ENCODE measurements around the gene ST3GAL5. TPM values are rescaled to one million over a fixed set of nuclear protein-coding genes. Genes with fewer than 3 reads are reported as not detected.
"Not testable (repeated sequence)": the region's sequence is repeated elsewhere in the genome, so short reads cannot be mapped to it uniquely, and the experiment has no call there.

The ST3GAL5 gene
- total and polyA plus RNA-seq, 5 experiments from 2014 or later: 17.1 to 44.1 (median 23.8) TPM

- ATAC-seq: no peak
- POLR2A ChIA-PET: interaction anchor here (2.2 kb wide), 1 partner anchor 11 kb away, joined by 17 read pairs; the partner anchor contains the start of gene ST3GAL5
- no peak overlapping the region for H3K4me3 Mint-ChIP-seq
Measured at GRCh38 chr2:85901155-85901554, 12.4 kb upstream of the ST3GAL5 start.

GRCh38 chr2:85900366-85900765, 11.6 kb upstream of the ST3GAL5 start:
- Mint-ChIP-seq H3K36me3 (peaks cover 0 to 2% (median 0%) of the 10 kb centered on the region in 3 donors), H3K4me1 (peaks cover 16 to 43% (median 34%) of the 10 kb centered on the region in 4 donors), H3K27ac (peak overlapping the region in 9 of 10 donors; percentile 12 to 88 (median 74)), H3K9me3 (peaks cover 0 to 7% (median 0%) of the 10 kb centered on the region in 9 donors), H3K4me3 (peak overlapping the region in 3 of 10 donors; percentile 2 to 10 (median 7)), H3K27me3 (no peaks in the 10 kb centered on the region)
- ATAC-seq: peak; percentile 66 to 86
- DNase-seq: peak in 2 of 10 donors; percentile 32 to 37
- POLR2A ChIA-PET: interaction anchor here (0.7 to 2.2 kb wide), 2 partner anchors 10 to 133 kb away, joined by 3 to 17 read pairs; partner anchors contain the start of gene ST3GAL5

More at GRCh38 chr2:85901155-85901554, 12.4 kb upstream of the ST3GAL5 start:
- H3K36me3 Mint-ChIP-seq: no peaks in the 10 kb centered on the region
- no peak for DNase-seq
- peak overlapping the region in 2 of 10 donors; percentile 65 to 85 for H3K27ac Mint-ChIP-seq
- peaks cover 16 to 43% (median 34%) of the 10 kb centered on the region in 4 donors for H3K4me1 Mint-ChIP-seq
- H3K27me3 Mint-ChIP-seq: no peaks in the 10 kb centered on the region
- H3K9me3 Mint-ChIP-seq: peaks cover 0 to 7% (median 0%) of the 10 kb centered on the region in 9 donors

- Mint-ChIP-seq H3K4me3 (peak overlapping the region in 1 of 10 donors; percentile 10), H3K4me1 (peaks cover 16 to 46% (median 34%) of the 10 kb centered on the region in 4 donors), H3K27me3 (no peaks in the 10 kb centered on the region), H3K9me3 (peaks cover 0 to 11% (median 2%) of the 10 kb centered on the region in 9 donors), H3K36me3 (peaks cover 0 to 7% (median 4%) of the 10 kb centered on the region in 3 donors), H3K27ac (peak overlapping the region; percentile 12 to 88 (median 70))
- no peak for DNase-seq
- no peak for ATAC-seq
- POLR2A ChIA-PET: interaction anchor here (0.7 to 2.2 kb wide), 2 partner anchors 10 to 133 kb away, joined by 3 to 17 read pairs; partner anchors contain the start of gene ST3GAL5
Measured at GRCh38 chr2:85899849-85900248, 11.1 kb upstream of the ST3GAL5 start.

- no peaks in the 10 kb centered on the region for H3K27me3 Mint-ChIP-seq
- H3K27ac Mint-ChIP-seq: peak overlapping the region; percentile 12 to 88 (median 55)
- peaks cover 0 to 12% (median 2%) of the 10 kb centered on the region in 9 donors for H3K9me3 Mint-ChIP-seq
- peaks cover 0 to 9% (median 5%) of the 10 kb centered on the region in 3 donors for H3K36me3 Mint-ChIP-seq
- no peak for ATAC-seq
- H3K4me1 Mint-ChIP-seq: peaks cover 16 to 47% (median 37%) of the 10 kb centered on the region in 4 donors
- POLR2A ChIA-PET: interaction anchor here (2.2 kb wide), 1 partner anchor 9 kb away, joined by 17 read pairs; the partner anchor contains the start of gene ST3GAL5
- peak overlapping the region in 1 of 10 donors; percentile 3 for H3K4me3 Mint-ChIP-seq
- no peak for DNase-seq
Measured at GRCh38 chr2:85899284-85899683, 10.5 kb upstream of the ST3GAL5 start.

GRCh38 chr2:85898881-85899280, 10.1 kb upstream of the ST3GAL5 start:
- Mint-ChIP-seq H3K4me3 (peak overlapping the region in 2 of 10 donors; percentile 3 to 25), H3K36me3 (peaks cover 0 to 11% (median 7%) of the 10 kb centered on the region in 3 donors), H3K27me3 (no peaks in the 10 kb centered on the region), H3K9me3 (peaks cover 0 to 14% (median 2%) of the 10 kb centered on the region in 9 donors), H3K27ac (peak overlapping the region in 9 of 10 donors; percentile 1 to 85 (median 51)), H3K4me1 (peaks cover 16 to 51% (median 41%) of the 10 kb centered on the region in 4 donors)
- no peak for ATAC-seq
- no peak for DNase-seq
- POLR2A ChIA-PET: interaction anchor here (2.2 kb wide), 1 partner anchor 9 kb away, joined by 17 read pairs; the partner anchor contains the start of gene ST3GAL5

- ATAC-seq: peak in 1 of 2 donors; percentile 25
- H3K27me3 Mint-ChIP-seq, DNase-seq, POLR2A ChIA-PET: not testable (repeated sequence)
- Mint-ChIP-seq H3K9me3 (peaks cover 0 to 14% (median 2%) of the 10 kb centered on the region in 9 donors), H3K27ac (peak overlapping the region in 4 of 10 donors; percentile 2 to 37 (median 24)), H3K36me3 (peaks cover 0 to 11% (median 7%) of the 10 kb centered on the region in 3 donors), H3K4me3 (peak overlapping the region in 1 of 10 donors; percentile 27), H3K4me1 (peaks cover 25 to 64% (median 56%) of the 10 kb centered on the region in 4 donors)
Measured at GRCh38 chr2:85894554-85895278, 5.9 kb upstream of the ST3GAL5 start.

GRCh38 chr2:85893428-85894258, 4.9 kb upstream of the ST3GAL5 start:
- H3K4me1 Mint-ChIP-seq: peaks cover 26 to 63% (median 55%) of the 10 kb centered on the region in 4 donors
- H3K9me3 Mint-ChIP-seq: peaks cover 0 to 14% (median 2%) of the 10 kb centered on the region in 9 donors
- peak overlapping the region; percentile 3 to 88 (median 58) for H3K27ac Mint-ChIP-seq
- peaks cover 0 to 12% (median 11%) of the 10 kb centered on the region in 3 donors for H3K36me3 Mint-ChIP-seq
- POLR2A ChIA-PET: no interaction called here
- H3K4me3 Mint-ChIP-seq: peak overlapping the region in 8 of 10 donors; percentile 15 to 70 (median 38)
- ATAC-seq (no peak), DNase-seq (no peak)
- no peaks in the 10 kb centered on the region for H3K27me3 Mint-ChIP-seq

GRCh38 chr2:85892216-85892944, 3.6 kb upstream of the ST3GAL5 start:
- Mint-ChIP-seq H3K4me3 (peak overlapping the region in 9 of 10 donors; percentile 0 to 70 (median 46)), H3K9me3 (peaks cover 0 to 9% (median 2%) of the 10 kb centered on the region in 9 donors), H3K4me1 (peaks cover 27 to 57% (median 52%) of the 10 kb centered on the region in 4 donors), H3K36me3 (peaks cover 0 to 12% (median 11%) of the 10 kb centered on the region in 3 donors), H3K27ac (peak overlapping the region in 9 of 10 donors; percentile 13 to 88 (median 67)), H3K27me3 (no peaks in the 10 kb centered on the region)
- ATAC-seq (no peak), DNase-seq (no peak)
- POLR2A ChIA-PET: no interaction called here

- ATAC-seq (no peak), DNase-seq (no peak)
- peak overlapping the region; percentile 80 to 99 (median 92) for H3K27ac Mint-ChIP-seq
- H3K36me3 Mint-ChIP-seq: peaks cover 0 to 12% (median 11%) of the 10 kb centered on the region in 3 donors
- peaks cover 39 to 70% (median 67%) of the 10 kb centered on the region in 4 donors for H3K4me1 Mint-ChIP-seq
- peaks cover 0 to 7% (median 2%) of the 10 kb centered on the region in 9 donors for H3K9me3 Mint-ChIP-seq
- peak overlapping the region; percentile 70 to 100 (median 88) for H3K4me3 Mint-ChIP-seq
- POLR2A ChIA-PET: interaction anchor here (1.0 to 5.6 kb wide), 5 partner anchors 9 to 150 kb away, joined by 4 to 106 read pairs (median 38); no protein-coding TSS in a partner anchor
- H3K27me3 Mint-ChIP-seq: no peaks in the 10 kb centered on the region
Measured at GRCh38 chr2:85890522-85891176, 1.9 kb upstream of the ST3GAL5 start.

- H3K36me3 Mint-ChIP-seq: peaks cover 0 to 8% (median 4%) of the 10 kb centered on the region in 3 donors
- peaks cover 42 to 77% (median 75%) of the 10 kb centered on the region in 4 donors for H3K4me1 Mint-ChIP-seq
- H3K27me3 Mint-ChIP-seq: no peaks in the 10 kb centered on the region
- DNase-seq (no peak), ATAC-seq (no peak)
- H3K27ac Mint-ChIP-seq: peak overlapping the region; percentile 97 to 100 (median 99)
- peaks cover 0 to 3% (median 0%) of the 10 kb centered on the region in 9 donors for H3K9me3 Mint-ChIP-seq
- POLR2A ChIA-PET: interaction anchor here (0.5 to 5.6 kb wide), 18 partner anchors 10 to 898 kb away, joined by 3 to 106 read pairs (median 8); partner anchors contain the start of genes POLR1A and PTCD3
- H3K4me3 Mint-ChIP-seq: peak overlapping the region; percentile 95 to 100 (median 99)
Measured at GRCh38 chr2:85889627-85890281, 964 bp upstream of the ST3GAL5 start.

All from naive thymus-derived CD8-positive, alpha-beta T cell (primary cell).